HG03378 (cell line): ENCODE data around the gene SHMT2.

Experiments
- ATAC-seq: cut with Tn5 transposase; IDR thresholded peaks from one replicate; pipeline ENCODE4 v1.9.1; 2021; ENCODE audit warnings: mild to moderate bottlenecking, moderate library complexity; ENCODE audit not compliant: unreplicated experiment

The SHMT2 gene

GRCh38 chr12:57213763-57214397, 15.6 kb upstream of the SHMT2 start:
- ATAC-seq = no peak

GRCh38 chr12:57214398-57214781, 15.1 kb upstream of the SHMT2 start:
- ATAC-seq = no peak

GRCh38 chr12:57215065-57215464, 14.4 kb upstream of the SHMT2 start:
- no peak for ATAC-seq

GRCh38 chr12:57215668-57216013, 13.9 kb upstream of the SHMT2 start:
- no peak for ATAC-seq

GRCh38 chr12:57216014-57216911, 13.2 kb upstream of the SHMT2 start, which contains the start of gene NXPH4:
Gene NXPH4 (plus strand): TSS chr12:57216794. CDS start chr12:57216970, 176 bp downstream.
- ATAC-seq = no peak

GRCh38 chr12:57216921-57217879, 12.3 kb upstream of the SHMT2 start:
- no peak for ATAC-seq

- ATAC-seq = no peak
Measured at GRCh38 chr12:57218030-57218853, 11.3 kb upstream of the SHMT2 start.

GRCh38 chr12:57219205-57219992, 10.1 kb upstream of the SHMT2 start:
- no peak for ATAC-seq

GRCh38 chr12:57219993-57220754, 9.3 kb upstream of the SHMT2 start:
- no peak for ATAC-seq

GRCh38 chr12:57220770-57221168, 8.7 kb upstream of the SHMT2 start:
- ATAC-seq = no peak

GRCh38 chr12:57221169-57221917, 8.2 kb upstream of the SHMT2 start:
- no peak for ATAC-seq

- ATAC-seq = no peak
Measured at GRCh38 chr12:57222286-57223190, 7.0 kb upstream of the SHMT2 start.

- no peak for ATAC-seq
Measured at GRCh38 chr12:57223191-57224165, 6.0 kb upstream of the SHMT2 start.

- ATAC-seq = no peak
Measured at GRCh38 chr12:57224278-57224972, 5.1 kb upstream of the SHMT2 start.

GRCh38 chr12:57224973-57225679, 4.4 kb upstream of the SHMT2 start:
- no peak for ATAC-seq
